Mononuclear cell (primary cell): ENCODE results near the gene SLC30A10. TPM values are rescaled to one million over a fixed set of nuclear protein-coding genes. Genes with fewer than 3 reads are reported as not detected.
"Not testable (repeated sequence)": the region's sequence is repeated elsewhere in the genome, so short reads cannot be mapped to it uniquely, and the experiment has no call there.

Experiments used
- H3K27me3 ChIP-seq: 2 replicates; pipeline ENCODE4 v1.6.0; 2011; ENCODE audit warnings: low read length, control low read depth; ENCODE audit not compliant: insufficient read depth
- H3K4me1 ChIP-seq: 2 replicates; pipeline ENCODE4 v1.5.1; 2011; ENCODE audit warnings: mild to moderate bottlenecking, low read length, control low read depth; ENCODE audit not compliant: insufficient read depth
- H3K4me3 ChIP-seq: 2 replicates; pipeline ENCODE4 v1.5.1; 2011; ENCODE audit warnings: mild to moderate bottlenecking, low read length, moderate library complexity
- H3K9me3 ChIP-seq: 2 replicates; pipeline ENCODE4 v1.5.1; 2011; ENCODE audit warnings: low read depth, mild to moderate bottlenecking, control low read depth, low read length
- total RNA-seq: library from RNA; depleted of rRNA; stranded (reverse); fragments of >200 nt; gene quantifications from one replicate; pipeline ENCODE4 v1.2.3, GENCODE V29; 2012

SLC30A10 gene
- total RNA-seq, 1 donor = not detected

- Histone ChIP-seq H3K4me3 (no peak overlapping the region), H3K27me3 (peaks cover 19% of the 10 kb centered on the region), H3K9me3 (no peaks in the 10 kb centered on the region), H3K4me1 (no peaks in the 10 kb centered on the region)
Observed at GRCh38 chr1:219941179-219942118, 13.1 kb upstream of the SLC30A10 start.

DNA sequence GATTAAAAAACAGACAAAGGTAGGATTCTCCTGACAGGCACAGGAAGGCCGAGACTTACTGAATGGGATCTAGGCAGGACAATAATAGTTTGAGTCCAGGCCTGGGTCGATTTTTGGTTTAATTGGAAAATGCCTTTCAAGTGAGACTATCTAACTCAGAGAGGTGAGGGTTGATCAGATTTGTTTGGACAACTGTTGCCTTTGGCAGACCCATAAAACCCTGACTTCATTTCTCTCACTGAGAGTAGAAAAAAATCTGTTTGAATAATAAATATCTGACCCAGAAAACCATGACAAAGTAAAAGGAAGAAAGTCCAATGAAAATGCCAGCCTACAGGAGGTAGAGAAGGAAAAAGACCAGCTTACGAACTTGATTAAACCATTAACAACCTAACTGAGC lies 12.3 kb upstream of the SLC30A10 start:
- Histone ChIP-seq H3K4me1 (no peaks in the 10 kb centered on the region), H3K9me3 (no peaks in the 10 kb centered on the region), H3K27me3 (peaks cover 19% of the 10 kb centered on the region), H3K4me3 (no peak overlapping the region)

GRCh38 chr1:219938706-219939105 lies 10.3 kb upstream of the SLC30A10 start:
- Histone ChIP-seq H3K27me3 (peaks cover 19% of the 10 kb centered on the region), H3K4me3 (no peak overlapping the region), H3K9me3 (no peaks in the 10 kb centered on the region), H3K4me1 (no peaks in the 10 kb centered on the region)

DNA sequence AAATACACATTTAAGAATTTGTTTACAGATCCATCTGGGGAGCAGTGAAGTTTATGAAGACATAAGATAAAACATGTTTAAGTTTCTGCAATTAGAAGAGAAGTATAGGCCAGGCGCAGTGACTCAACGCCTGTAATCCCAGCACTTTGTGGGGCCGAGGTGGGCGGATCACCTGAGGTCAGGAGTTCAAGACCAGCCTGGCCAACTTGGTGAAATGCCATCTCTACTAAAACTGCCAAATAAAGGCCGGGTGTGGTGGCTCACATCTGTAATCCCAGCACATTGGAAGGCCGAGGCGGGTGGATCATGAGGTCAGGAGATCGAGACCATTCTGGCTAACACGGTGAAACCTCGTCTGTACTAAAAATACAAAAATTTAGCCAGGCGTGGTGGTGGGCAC lies 5.4 kb upstream of the SLC30A10 start:
- not testable (repeated sequence) for H3K9me3 ChIP-seq, H3K4me1 ChIP-seq, H3K4me3 ChIP-seq
- peaks cover 25% of the 10 kb centered on the region for H3K27me3 ChIP-seq

DNA sequence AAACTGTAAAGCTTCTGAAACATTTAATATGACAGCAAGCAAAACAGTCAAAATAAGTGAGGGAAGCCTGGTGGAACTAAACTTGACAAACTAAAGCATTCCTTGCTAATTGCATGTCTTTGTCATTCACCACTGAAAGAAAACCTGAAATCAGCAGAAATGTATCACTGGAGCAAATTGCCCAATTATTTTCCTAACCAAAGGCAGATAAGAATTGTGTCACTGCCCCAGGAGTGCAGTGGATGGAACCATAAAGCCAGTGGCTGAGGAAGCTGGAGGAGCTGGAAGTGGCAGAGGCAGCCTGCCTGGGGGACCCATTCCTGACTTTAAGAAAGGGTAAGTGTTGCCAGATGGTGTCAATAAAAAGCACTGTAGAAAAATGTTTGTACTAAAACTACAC lies 2.7 kb upstream of the SLC30A10 start:
- peaks cover 50% of the 10 kb centered on the region for H3K27me3 ChIP-seq
- no peaks in the 10 kb centered on the region for H3K9me3 ChIP-seq
- no peak overlapping the region for H3K4me3 ChIP-seq
- H3K4me1 ChIP-seq = no peaks in the 10 kb centered on the region

DNA sequence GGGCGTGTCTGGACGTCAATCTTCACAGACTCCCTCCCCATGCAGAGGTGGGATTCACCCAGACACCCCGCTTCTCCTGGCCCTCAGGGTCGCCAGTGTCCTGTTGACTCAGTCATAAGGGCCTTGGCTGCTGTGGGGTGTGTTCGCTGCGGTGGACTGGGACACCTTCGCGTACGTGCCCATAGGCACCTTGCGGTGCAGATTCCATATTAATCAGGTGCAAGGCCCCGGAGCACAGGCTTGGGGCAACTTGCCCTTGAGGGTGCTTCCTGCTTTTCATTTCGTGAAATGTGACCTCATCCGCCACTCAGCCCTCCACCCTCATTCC lies 398 bp upstream of the SLC30A10 start:
- Histone ChIP-seq H3K4me1 (no peaks in the 10 kb centered on the region), H3K9me3 (no peaks in the 10 kb centered on the region), H3K4me3 (no peak overlapping the region), H3K27me3 (peaks cover 51% of the 10 kb centered on the region)

GRCh38 chr1:219927298-219927955 lies 930 bp downstream of the SLC30A10 start:
- Histone ChIP-seq H3K27me3 (peaks cover 51% of the 10 kb centered on the region), H3K4me1 (no peaks in the 10 kb centered on the region), H3K9me3 (no peaks in the 10 kb centered on the region), H3K4me3 (no peak overlapping the region)

GRCh38 chr1:219926363-219926998 lies 1.9 kb downstream of the SLC30A10 start:
- H3K4me3 ChIP-seq = no peak overlapping the region
- H3K27me3 ChIP-seq = peaks cover 49% of the 10 kb centered on the region
- no peaks in the 10 kb centered on the region for H3K4me1 ChIP-seq
- H3K9me3 ChIP-seq = no peaks in the 10 kb centered on the region

GRCh38 chr1:219924342-219924741 lies 4.0 kb downstream of the SLC30A10 start:
- Histone ChIP-seq H3K4me3 (no peak overlapping the region), H3K4me1 (no peaks in the 10 kb centered on the region), H3K9me3 (no peaks in the 10 kb centered on the region), H3K27me3 (peaks cover 34% of the 10 kb centered on the region)

DNA sequence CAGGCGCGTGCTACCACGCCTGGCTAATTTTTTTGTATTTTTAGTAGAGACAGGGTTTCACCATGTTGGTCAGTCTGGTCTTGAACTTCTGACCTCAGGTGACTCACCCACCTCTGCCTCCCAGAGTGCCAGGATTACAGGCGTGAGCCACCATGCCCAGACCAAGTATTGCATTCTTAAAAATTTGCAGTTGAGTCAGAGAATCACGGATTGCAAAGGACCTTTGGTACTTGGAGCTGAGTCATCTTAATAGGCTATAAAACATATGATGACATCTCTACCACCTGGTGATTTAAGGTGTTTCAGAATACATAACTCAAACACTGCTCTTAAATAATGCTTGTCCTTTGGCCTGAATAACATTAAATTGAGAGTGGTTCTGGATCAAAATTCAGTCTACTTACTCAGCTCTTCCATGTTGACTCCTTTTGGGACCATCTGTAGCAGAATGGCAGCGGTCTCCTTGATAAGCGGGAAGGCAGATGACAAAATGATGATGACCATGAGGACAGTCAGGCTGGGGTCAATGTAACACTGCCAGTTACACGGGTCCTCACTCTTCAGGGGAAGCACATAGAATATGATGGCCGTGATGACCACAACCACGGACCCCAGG lies 10.4 kb downstream of the SLC30A10 start:
- H3K9me3 ChIP-seq = no peaks in the 10 kb centered on the region
- no peaks in the 10 kb centered on the region for H3K4me1 ChIP-seq
- H3K27me3 ChIP-seq = no peaks in the 10 kb centered on the region
- no peak overlapping the region for H3K4me3 ChIP-seq

- Histone ChIP-seq H3K27me3 (no peaks in the 10 kb centered on the region), H3K4me3 (no peak overlapping the region), H3K9me3 (no peaks in the 10 kb centered on the region), H3K4me1 (no peaks in the 10 kb centered on the region)
Observed at GRCh38 chr1:219917281-219917680, 11.1 kb downstream of the SLC30A10 start.

GRCh38 chr1:219916257-219916656 lies 12.1 kb downstream of the SLC30A10 start:
- Histone ChIP-seq H3K27me3 (no peaks in the 10 kb centered on the region), H3K4me3 (no peak overlapping the region), H3K4me1 (no peaks in the 10 kb centered on the region), H3K9me3 (no peaks in the 10 kb centered on the region)

- H3K4me1 ChIP-seq = peaks cover 3% of the 10 kb centered on the region
- H3K9me3 ChIP-seq = no peaks in the 10 kb centered on the region
- H3K4me3 ChIP-seq = no peak overlapping the region
- no peaks in the 10 kb centered on the region for H3K27me3 ChIP-seq
Observed at GRCh38 chr1:219913005-219913770, 15.2 kb downstream of the SLC30A10 start.

- Histone ChIP-seq H3K4me3 (no peak overlapping the region), H3K4me1 (peaks cover 17% of the 10 kb centered on the region), H3K9me3 (no peaks in the 10 kb centered on the region), H3K27me3 (no peaks in the 10 kb centered on the region)
Observed at GRCh38 chr1:219910716-219911115, 17.6 kb downstream of the SLC30A10 start.
